IPS-NIHi11 (cell line): ENCODE data around the gene NINJ2.

Experiments
- DNase-seq: peaks from one replicate; pipeline ENCODE4 v3.0.0; 2012; ENCODE audit warnings: mixed read lengths, low spot score

NINJ2 gene

GRCh38 chr12:530308-530707, 132.9 kb downstream of the NINJ2 start:
- no peak for DNase-seq

- no peak for DNase-seq
Observed at GRCh38 chr12:527729-528128, 135.5 kb downstream of the NINJ2 start.

- no peak for DNase-seq
Observed at GRCh38 chr12:527241-527640, 136.0 kb downstream of the NINJ2 start.

GRCh38 chr12:526089-526488, 137.2 kb downstream of the NINJ2 start:
- no peak for DNase-seq

- DNase-seq: no peak
Observed at GRCh38 chr12:524167-524951, 138.9 kb downstream of the NINJ2 start.

- DNase-seq: no peak
Observed at GRCh38 chr12:522692-523378, 140.4 kb downstream of the NINJ2 start.

GRCh38 chr12:520119-520518, 143.1 kb downstream of the NINJ2 start:
- no peak for DNase-seq

GRCh38 chr12:517538-517937, 145.7 kb downstream of the NINJ2 start:
- DNase-seq: no peak
